ENCODE measurements around the gene PPP1R1A.

GRCh38 chr12:54627304-54627703, 38.8 kb upstream of the PPP1R1A start:
- TF ChIP-seq, protein P1, sequence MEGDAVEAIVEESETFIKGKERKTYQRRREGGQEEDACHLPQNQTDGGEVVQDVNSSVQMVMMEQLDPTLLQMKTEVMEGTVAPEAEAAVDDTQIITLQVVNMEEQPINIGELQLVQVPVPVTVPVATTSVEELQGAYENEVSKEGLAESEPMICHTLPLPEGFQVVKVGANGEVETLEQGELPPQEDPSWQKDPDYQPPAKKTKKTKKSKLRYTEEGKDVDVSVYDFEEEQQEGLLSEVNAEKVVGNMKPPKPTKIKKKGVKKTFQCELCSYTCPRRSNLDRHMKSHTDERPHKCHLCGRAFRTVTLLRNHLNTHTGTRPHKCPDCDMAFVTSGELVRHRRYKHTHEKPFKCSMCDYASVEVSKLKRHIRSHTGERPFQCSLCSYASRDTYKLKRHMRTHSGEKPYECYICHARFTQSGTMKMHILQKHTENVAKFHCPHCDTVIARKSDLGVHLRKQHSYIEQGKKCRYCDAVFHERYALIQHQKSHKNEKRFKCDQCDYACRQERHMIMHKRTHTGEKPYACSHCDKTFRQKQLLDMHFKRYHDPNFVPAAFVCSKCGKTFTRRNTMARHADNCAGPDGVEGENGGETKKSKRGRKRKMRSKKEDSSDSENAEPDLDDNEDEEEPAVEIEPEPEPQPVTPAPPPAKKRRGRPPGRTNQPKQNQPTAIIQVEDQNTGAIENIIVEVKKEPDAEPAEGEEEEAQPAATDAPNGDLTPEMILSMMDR (IDR thresholded peaks at IDR 0.05) = no peak
- no peak for TF ChIP-seq POLR2A (IDR thresholded peaks at IDR 0.05)
